Thyroid gland (tissue), 4 donors: Measurements from ENCODE around the gene LOXL1.

Experiments
- CTCF ChIP-seq, 6 experiments: fragments of 200-600 bp in 3 of 6; fragments of 450-650 bp in 3 of 6; sonication (generic) in 3 of 6; IDR thresholded peaks; one replicate each; pipeline ENCODE4 v1.5.1; 2016 to 2019; ENCODE audit warnings: antibody characterized with exemption in 6 of 6, mild to moderate bottlenecking in 2 of 6, inconsistent platforms in 1 of 6, moderate library complexity in 1 of 6
- POLR2A ChIP-seq, 2 donors: fragments of 450-650 bp; IDR thresholded peaks; one replicate each; pipeline ENCODE4 v1.6.1; 2017; ENCODE audit warnings: antibody characterized with exemption in 2 of 2, mild to moderate bottlenecking in 2 of 2, moderate library complexity in 1 of 2

DNA sequence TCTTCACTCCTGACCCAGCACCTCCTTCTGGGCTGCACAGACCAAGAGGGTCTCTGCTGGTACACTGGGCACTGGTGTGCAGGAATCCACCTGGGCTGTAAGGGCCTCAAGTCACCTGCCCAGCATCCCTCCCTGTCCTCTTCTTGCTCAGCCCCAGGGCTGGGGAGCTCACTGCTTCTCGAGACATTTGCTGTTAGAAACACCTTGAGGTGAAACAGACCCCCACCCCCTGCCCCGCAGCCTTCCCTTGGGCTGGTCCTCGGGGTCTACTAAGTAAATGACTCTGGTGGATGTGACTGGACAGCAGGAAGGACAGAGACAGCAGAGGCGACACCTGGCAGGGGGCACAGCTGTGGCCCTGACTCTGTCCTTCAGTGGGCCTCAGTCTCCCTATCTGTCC, 29.1 kb downstream of the LOXL1 start:
- no peak for TF ChIP-seq CTCF (IDR thresholded peaks at IDR 0.05)
- no peak for TF ChIP-seq POLR2A (IDR thresholded peaks at IDR 0.05)
